HEK293T (cell line): ENCODE data around the gene HPCAL1.

Experiments
- ARNT ChIP-seq: fragments of 450-650 bp; IDR thresholded peaks from 2 replicates; pipeline ENCODE4 v1.6.1; 2017; ENCODE audit warnings: mild to moderate bottlenecking
- BHLHE40 ChIP-seq: fragments of 450-650 bp; IDR thresholded peaks from 2 replicates; pipeline ENCODE4 v1.6.1; 2016; ENCODE audit warnings: mild to moderate bottlenecking, moderate library complexity, borderline replicate concordance
- CTBP1 ChIP-seq: fragments of 450-650 bp; IDR thresholded peaks from 2 replicates; pipeline ENCODE4 v1.6.1; 2016; ENCODE audit warnings: borderline replicate concordance
- FOXA1 ChIP-seq: fragments of 450-650 bp; IDR thresholded peaks from 2 replicates; pipeline ENCODE4 v1.6.1; 2016; ENCODE audit warnings: mild to moderate bottlenecking
- FOXM1 ChIP-seq: fragments of 450-650 bp; IDR thresholded peaks from 2 replicates; pipeline ENCODE4 v1.6.1; 2017; ENCODE audit warnings: mild to moderate bottlenecking, borderline replicate concordance
- SP1 ChIP-seq: fragments of 450-650 bp; IDR thresholded peaks from 2 replicates; pipeline ENCODE4 v1.6.1; 2017

DNA sequence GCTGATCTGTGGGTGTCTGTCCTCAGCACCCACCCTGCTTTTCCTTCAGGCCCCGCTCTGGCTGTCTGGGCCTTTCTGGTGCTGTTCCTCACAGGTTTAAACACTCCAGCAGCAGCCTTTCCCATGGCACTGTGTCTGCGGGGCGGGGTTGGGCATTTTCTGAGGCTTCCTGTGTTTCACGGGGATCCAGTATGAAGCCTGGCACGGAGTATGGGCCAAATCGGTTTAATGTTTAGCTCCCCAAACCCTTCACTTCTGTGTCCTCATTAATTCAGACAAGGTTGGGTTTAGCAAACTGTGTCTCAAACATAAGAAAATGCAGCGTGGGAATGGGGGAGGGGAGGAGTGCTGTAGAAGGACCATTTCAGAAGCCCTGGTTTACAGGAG, 44.9 kb downstream of the HPCAL1 start:
- TF ChIP-seq BHLHE40, result no peak
- TF ChIP-seq SP1, result no peak
- TF ChIP-seq FOXA1, result no peak
- no peak for TF ChIP-seq ARNT
- TF ChIP-seq CTBP1, result no peak
- TF ChIP-seq FOXM1, result no peak
